OCI-LY1 (cell line): ENCODE measurements around the gene TLE2.

ENCODE experiments used
- CTCF ChIP-seq: fragments of 200-600 bp; sonication (generic), shearing (Covaris generic); IDR thresholded peaks from 2 replicates; pipeline ENCODE4 v1.5.1; 2017; ENCODE audit warnings: mild to moderate bottlenecking, antibody characterized with exemption, low read length, moderate library complexity, mixed read lengths
- EZH2 ChIP-seq: fragments of 200-600 bp; sonication (generic), shearing (Covaris generic); IDR thresholded peaks from 2 replicates; pipeline ENCODE4 v1.8.0; 2017; ENCODE audit warnings: borderline replicate concordance, mixed run types, mild to moderate bottlenecking, antibody characterized with exemption, low read length, moderate library complexity, mixed read lengths

DNA sequence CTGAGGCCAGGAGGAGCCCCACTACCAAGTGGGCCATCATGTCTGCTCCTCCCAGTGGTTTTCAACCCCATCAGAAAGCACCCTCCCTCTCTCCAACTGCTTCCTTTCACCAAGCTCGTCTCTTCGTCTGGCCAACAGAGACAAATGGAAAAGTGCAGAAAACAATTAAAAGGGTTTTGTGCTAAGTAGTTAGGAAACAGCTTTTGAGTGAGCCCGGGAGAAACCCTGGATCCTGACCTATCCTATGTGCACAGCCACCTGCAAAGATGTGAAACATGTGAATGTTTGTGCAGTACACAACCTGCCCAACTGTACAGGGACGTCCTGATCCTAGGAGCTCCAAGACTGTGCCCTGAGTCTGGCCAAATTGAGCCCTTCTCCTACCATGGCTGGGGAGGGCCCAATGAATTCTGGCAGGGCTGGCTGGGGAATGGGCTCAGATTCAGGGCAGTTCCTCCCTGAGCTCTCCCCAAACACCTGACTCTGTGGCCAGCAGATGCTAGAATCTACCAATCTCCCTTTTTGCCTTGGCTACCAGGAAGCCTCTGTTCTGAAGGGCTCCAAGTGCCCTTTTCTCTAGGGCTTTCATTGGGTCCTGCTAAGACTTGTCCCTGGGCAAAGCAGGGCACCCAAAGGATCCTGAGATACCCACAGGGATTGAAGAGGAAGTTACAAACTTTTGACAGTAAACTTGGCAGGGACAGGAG lies 25.3 kb upstream of the TLE2 start:
- no peak for TF ChIP-seq CTCF
- no peak for TF ChIP-seq EZH2
